ENCODE results near the gene DEAF1. TPM values are rescaled to one million over a fixed set of nuclear protein-coding genes. Genes with fewer than 3 reads are reported as not detected.

Gene DEAF1
- total and polyA plus RNA-seq, 9 of the 15 experiments (the other 6 are each of a cell fraction or from before 2014, with no cell fraction given), result 2.0 to 69.1 (median 26.8) TPM

DNA sequence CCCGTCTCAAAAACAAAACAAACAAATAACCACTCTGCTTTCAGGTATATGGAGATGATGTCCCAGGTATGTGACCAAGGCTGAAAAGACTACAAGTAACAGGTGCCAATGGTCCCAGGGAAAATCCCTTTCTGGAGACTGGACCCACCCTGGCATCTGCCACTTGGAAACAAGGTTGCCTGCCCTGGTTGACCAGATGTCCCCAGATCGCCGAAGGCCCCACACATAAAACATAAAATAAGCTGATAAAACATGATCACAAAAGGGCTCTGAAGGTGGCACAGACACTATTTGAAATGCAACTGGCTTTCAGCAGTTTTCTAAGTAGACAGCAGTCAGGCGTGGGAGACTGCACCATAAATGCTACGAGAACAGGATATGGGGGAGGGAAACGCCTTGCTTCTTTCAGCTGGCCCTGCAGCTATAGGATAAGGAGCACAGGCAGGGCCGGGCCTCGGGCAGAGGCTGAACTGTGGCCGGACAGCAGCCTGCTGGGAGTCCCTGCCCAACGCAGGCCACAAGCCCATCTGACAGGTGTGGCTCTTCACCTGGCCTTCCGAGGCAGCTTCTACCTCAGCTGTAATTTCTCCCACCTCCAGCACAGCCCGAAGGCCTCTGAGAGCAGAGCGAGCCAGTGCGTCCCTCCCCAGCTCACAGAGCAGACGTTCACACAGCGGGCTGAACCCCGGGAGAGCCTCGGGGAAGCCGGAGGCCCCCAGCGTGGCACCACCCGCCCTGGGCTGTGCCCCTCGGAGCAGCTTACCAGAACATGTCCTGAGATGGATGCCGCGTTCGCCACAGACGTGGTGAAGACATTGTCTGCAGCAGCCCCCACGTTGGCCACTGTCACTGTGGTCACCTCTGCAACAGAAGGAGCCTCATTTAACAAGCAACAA is 4.0 kb downstream of the DEAF1 start (continued):
- TF ChIP-seq, protein P1, sequence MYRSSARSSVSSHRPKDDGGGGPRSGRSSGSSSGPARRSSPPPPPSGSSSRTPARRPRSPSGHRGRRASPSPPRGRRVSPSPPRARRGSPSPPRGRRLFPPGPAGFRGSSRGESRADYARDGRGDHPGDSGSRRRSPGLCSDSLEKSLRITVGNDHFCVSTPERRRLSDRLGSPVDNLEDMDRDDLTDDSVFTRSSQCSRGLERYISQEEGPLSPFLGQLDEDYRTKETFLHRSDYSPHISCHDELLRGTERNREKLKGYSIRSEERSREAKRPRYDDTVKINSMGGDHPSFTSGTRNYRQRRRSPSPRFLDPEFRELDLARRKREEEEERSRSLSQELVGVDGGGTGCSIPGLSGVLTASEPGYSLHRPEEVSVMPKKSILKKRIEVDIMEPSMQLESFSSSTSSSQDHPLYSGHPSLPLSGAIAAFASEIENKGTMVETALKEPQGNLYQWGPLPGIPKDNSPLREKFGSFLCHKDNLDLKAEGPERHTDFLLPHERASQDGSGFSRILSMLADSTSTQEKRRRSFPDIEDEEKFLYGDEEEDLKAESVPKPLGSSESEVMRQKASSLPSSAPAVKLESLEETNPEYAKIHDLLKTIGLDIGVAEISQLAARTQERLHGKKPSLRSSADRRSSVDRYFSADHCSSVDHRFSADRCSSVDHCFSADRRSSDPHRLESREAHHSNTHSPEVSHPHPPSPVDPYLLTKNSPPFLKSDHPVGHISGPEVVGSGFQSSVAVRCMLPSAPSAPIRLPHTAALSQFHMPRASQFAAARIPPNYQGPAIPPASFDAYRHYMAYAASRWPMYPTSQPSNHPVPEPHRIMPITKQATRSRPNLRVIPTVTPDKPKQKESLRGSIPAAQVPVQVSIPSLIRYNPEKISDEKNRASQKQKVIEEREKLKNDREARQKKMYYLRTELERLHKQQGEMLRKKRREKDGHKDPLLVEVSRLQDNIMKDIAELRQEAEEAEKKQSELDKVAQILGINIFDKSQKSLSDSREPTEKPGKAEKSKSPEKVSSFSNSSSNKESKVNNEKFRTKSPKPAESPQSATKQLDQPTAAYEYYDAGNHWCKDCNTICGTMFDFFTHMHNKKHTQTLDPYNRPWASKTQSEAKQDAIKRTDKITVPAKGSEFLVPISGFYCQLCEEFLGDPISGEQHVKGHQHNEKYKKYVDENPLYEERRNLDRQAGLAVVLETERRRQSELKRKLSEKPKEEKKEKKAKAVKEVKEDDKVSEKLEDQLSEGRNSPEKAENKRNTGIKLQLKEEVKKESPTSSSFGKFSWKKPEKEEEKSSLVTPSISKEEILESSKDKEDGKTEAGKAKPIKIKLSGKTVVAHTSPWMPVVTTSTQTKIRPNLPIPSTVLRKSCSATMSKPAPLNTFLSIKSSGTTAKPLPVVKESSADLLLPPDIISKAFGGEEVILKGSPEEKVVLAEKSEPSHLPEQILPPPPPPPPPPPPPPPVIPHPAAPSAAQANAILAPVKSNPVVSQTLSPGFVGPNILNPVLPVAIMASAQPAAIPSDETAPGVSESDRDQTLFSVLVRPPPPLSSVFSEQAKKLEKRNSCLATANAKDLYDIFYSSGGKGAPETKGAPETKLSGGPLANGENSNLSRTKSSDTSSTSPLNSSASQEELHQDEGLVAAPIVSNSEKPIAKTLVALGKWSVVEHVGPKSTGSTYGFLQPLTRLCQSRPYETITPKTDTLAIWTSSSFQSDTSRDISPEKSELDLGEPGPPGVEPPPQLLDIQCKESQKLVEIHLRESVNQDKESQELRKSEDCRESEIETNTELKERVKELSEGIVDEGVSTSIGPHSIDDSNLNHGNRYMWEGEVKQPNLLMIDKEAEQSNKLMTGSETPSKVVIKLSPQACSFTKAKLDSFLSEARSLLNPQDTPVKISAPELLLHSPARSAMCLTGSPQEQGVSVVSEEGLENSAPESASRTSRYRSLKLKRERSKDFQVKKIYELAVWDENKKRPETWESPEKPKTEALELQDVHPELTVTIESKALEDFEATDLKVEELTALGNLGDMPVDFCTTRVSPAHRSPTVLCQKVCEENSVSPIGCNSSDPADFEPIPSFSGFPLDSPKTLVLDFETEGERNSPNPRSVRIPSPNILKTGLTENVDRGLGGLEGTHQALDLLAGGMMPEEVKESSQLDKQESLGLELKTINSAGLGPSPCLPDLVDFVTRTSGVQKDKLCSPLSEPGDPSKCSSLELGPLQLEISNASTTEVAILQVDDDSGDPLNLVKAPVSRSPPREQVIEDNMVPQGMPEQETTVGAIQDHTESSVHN (IDR thresholded peaks at IDR 0.05; ENCODE audit: borderline replicate concordance in 1 of 2, low read depth in 1 of 2), result no peak
- no peak for TF ChIP-seq NR2C1 (IDR thresholded peaks at IDR 0.05)
- no peak for TF ChIP-seq NR2C1 (tag; IDR thresholded peaks at IDR 0.05)
- no peak for TF ChIP-seq BACH1 (tag; IDR thresholded peaks at IDR 0.05)
- TF ChIP-seq, protein P2, sequence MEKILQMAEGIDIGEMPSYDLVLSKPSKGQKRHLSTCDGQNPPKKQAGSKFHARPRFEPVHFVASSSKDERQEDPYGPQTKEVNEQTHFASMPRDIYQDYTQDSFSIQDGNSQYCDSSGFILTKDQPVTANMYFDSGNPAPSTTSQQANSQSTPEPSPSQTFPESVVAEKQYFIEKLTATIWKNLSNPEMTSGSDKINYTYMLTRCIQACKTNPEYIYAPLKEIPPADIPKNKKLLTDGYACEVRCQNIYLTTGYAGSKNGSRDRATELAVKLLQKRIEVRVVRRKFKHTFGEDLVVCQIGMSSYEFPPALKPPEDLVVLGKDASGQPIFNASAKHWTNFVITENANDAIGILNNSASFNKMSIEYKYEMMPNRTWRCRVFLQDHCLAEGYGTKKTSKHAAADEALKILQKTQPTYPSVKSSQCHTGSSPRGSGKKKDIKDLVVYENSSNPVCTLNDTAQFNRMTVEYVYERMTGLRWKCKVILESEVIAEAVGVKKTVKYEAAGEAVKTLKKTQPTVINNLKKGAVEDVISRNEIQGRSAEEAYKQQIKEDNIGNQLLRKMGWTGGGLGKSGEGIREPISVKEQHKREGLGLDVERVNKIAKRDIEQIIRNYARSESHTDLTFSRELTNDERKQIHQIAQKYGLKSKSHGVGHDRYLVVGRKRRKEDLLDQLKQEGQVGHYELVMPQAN (IDR thresholded peaks at IDR 0.05; ENCODE audit: borderline replicate concordance), result no peak
- TF ChIP-seq SLC30A9 (CRISPR knock-in tag; IDR thresholded peaks at IDR 0.05), result no peak
- TF ChIP-seq SRF (CRISPR knock-in tag; IDR thresholded peaks at IDR 0.05), result no peak
- TF ChIP-seq IRF2 (CRISPR knock-in tag; IDR thresholded peaks at IDR 0.05), result no peak
- TF ChIP-seq, protein P3, sequence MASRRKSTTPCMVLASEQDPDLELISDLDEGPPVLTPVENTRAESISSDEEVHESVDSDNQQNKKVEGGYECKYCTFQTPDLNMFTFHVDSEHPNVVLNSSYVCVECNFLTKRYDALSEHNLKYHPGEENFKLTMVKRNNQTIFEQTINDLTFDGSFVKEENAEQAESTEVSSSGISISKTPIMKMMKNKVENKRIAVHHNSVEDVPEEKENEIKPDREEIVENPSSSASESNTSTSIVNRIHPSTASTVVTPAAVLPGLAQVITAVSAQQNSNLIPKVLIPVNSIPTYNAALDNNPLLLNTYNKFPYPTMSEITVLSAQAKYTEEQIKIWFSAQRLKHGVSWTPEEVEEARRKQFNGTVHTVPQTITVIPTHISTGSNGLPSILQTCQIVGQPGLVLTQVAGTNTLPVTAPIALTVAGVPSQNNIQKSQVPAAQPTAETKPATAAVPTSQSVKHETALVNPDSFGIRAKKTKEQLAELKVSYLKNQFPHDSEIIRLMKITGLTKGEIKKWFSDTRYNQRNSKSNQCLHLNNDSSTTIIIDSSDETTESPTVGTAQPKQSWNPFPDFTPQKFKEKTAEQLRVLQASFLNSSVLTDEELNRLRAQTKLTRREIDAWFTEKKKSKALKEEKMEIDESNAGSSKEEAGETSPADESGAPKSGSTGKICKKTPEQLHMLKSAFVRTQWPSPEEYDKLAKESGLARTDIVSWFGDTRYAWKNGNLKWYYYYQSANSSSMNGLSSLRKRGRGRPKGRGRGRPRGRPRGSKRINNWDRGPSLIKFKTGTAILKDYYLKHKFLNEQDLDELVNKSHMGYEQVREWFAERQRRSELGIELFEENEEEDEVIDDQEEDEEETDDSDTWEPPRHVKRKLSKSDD (conservative IDR thresholded peaks at IDR 0.05; ENCODE audit: low read length), result no peak
- no peak for TF ChIP-seq ZNF408 (CRISPR knock-in tag; IDR thresholded peaks at IDR 0.05; ENCODE audit: low read depth)
- TF ChIP-seq EWSR1 (IDR thresholded peaks at IDR 0.05; ENCODE audit: borderline replicate concordance, low read depth, partially characterized antibody), result no peak
- peak in 1 of 2 experiments; percentile 63; a peak in 1 of 4 replicates for TF ChIP-seq HDAC1 (IDR thresholded peaks at IDR 0.05)
- no peak for TF ChIP-seq ZNF644 (tag; IDR thresholded peaks at IDR 0.05; ENCODE audit: low read depth)
- TF ChIP-seq NCOA4 (IDR thresholded peaks at IDR 0.05; ENCODE audit: partially characterized antibody), result no peak
